Esophagus squamous epithelium (tissue), 5 donors: Measurements from ENCODE around the gene DTX1. TPM values are rescaled to one million over a fixed set of nuclear protein-coding genes. Genes with fewer than 3 reads are reported as not detected.

Source experiments
- DNase-seq: peaks from one replicate; lab custom pipeline; 2025; lab: John Stamatoyannopoulos, UW
- H3K27ac ChIP-seq, 4 donors: fragments of 200-600 bp; sonication (generic); one replicate each; pipeline ENCODE4 v1.5.1; 2016 to 2019; ENCODE audit warnings: mild to moderate bottlenecking in 1 of 4
- H3K27me3 ChIP-seq, 4 donors: fragments of 200-600 bp; sonication (generic); 1 replicate in 3 of 4; 2 replicates in 1 of 4; pipeline versions ENCODE4 v1.5.1 to v1.6.0; 2017 to 2021; ENCODE audit warnings: antibody characterized with exemption in 1 of 4
- H3K36me3 ChIP-seq, 3 donors: fragments of 200-600 bp; sonication (generic); one replicate each; pipeline ENCODE4 v1.5.1; 2016 to 2019
- H3K4me1 ChIP-seq, 3 donors: fragments of 200-600 bp; sonication (generic); one replicate each; pipeline ENCODE4 v1.5.1; 2017 to 2019
- H3K4me3 ChIP-seq, 4 donors: fragments of 200-600 bp; sonication (generic); 1 replicate in 3 of 4; 2 replicates in 1 of 4; pipeline ENCODE4 v1.5.1; 2016 to 2019; ENCODE audit warnings: mild to moderate bottlenecking in 2 of 4, moderate library complexity in 1 of 4
- H3K9me3 ChIP-seq, 3 donors: fragments of 200-600 bp; sonication (generic); one replicate each; pipeline ENCODE4 v1.5.1; 2016 to 2019
- CTCF ChIP-seq, 6 experiments: fragments of 450-650 bp in 4 of 6; fragments of 200-600 bp in 2 of 6; sonication (generic) in 2 of 6; IDR thresholded peaks; one replicate each; pipeline ENCODE4 v1.5.1; 2016 to 2019; ENCODE audit warnings: antibody characterized with exemption in 6 of 6, mild to moderate bottlenecking in 4 of 6, moderate library complexity in 4 of 6
- POLR2A ChIP-seq, 4 donors: fragments of 450-650 bp; IDR thresholded peaks; one replicate each; pipeline ENCODE4 v1.6.1; 2017; ENCODE audit warnings: antibody characterized with exemption in 4 of 4, mild to moderate bottlenecking in 4 of 4, moderate library complexity in 3 of 4
- WGBS, 2 donors: methylation state at CpG; one replicate each; pipeline ENCODE4 v1.1.5; 2018; 5-methylcytosine and 5-hydroxymethylcytosine counted together
- intact Hi-C: fragments of 100-400 bp; cut with DNase I; formaldehyde crosslinking; loops from one replicate; pipeline ENCODE4 v1.15.0; 2022
- total RNA-seq, 4 donors: library from RNA; depleted of rRNA; stranded (reverse); fragments of >200 nt; gene quantifications; one replicate each; pipeline ENCODE4 v1.1.0, GENCODE V29; 2016
- donor health status: DM: yes; HTN: yes; CAD: no.

The DTX1 gene
- total RNA-seq, 4 donors from 2014 or later = 0.49 to 4.8 (median 1.8) TPM

- WGBS, 2 donors = 18 to 44% methylated on average over 11 to 17 of the region's 31 CpGs
- no peaks in the 10 kb centered on the region for H3K9me3 ChIP-seq
- H3K4me1 ChIP-seq = peaks cover 0 to 14% (median 0%) of the 10 kb centered on the region in 3 donors
- intact Hi-C loops = loop anchor here (5.0 kb wide), 1 partner anchor 41 kb away; no protein-coding TSS in a partner anchor
- peaks cover 0 to 53% (median 0%) of the 10 kb centered on the region in 4 donors for H3K27me3 ChIP-seq
- TF ChIP-seq CTCF (IDR thresholded peaks at IDR 0.05) (no peak), POLR2A (IDR thresholded peaks at IDR 0.05) (no peak)
- H3K27ac ChIP-seq = no peak overlapping the region
- no peak for DNase-seq
- no peaks in the 10 kb centered on the region for H3K36me3 ChIP-seq
- peak overlapping the region in 1 of 4 donors; percentile 1 for H3K4me3 ChIP-seq
Measured at GRCh38 chr12:113092607-113093408, 36.3 kb downstream of the DTX1 start.

GRCh38 chr12:113093409-113094101 lies 37.0 kb downstream of the DTX1 start:
- intact Hi-C loops = loop anchor here (5.0 kb wide), 1 partner anchor 41 kb away; no protein-coding TSS in a partner anchor
- no peaks in the 10 kb centered on the region for H3K9me3 ChIP-seq
- peaks cover 0 to 48% (median 0%) of the 10 kb centered on the region in 4 donors for H3K27me3 ChIP-seq
- peak overlapping the region in 1 of 4 donors; percentile 5 for H3K27ac ChIP-seq
- no peak for DNase-seq
- no peaks in the 10 kb centered on the region for H3K36me3 ChIP-seq
- H3K4me1 ChIP-seq = peaks cover 0 to 21% (median 4%) of the 10 kb centered on the region in 3 donors
- peak overlapping the region in 1 of 4 donors; percentile 1 for H3K4me3 ChIP-seq
- 67 to 70% methylated on average over 9 to 10 of the region's 32 CpGs for WGBS, 2 donors
- TF ChIP-seq POLR2A (IDR thresholded peaks at IDR 0.05) (no peak), CTCF (IDR thresholded peaks at IDR 0.05) (no peak)

GRCh38 chr12:113094738-113095137 lies 38.2 kb downstream of the DTX1 start:
- WGBS, 2 donors = 84 to 94% methylated on average over 6 to 12 of the region's 16 CpGs
- TF ChIP-seq POLR2A (IDR thresholded peaks at IDR 0.05) = no peak
- no peak for TF ChIP-seq CTCF (IDR thresholded peaks at IDR 0.05)
- H3K9me3 ChIP-seq = no peaks in the 10 kb centered on the region
- H3K36me3 ChIP-seq = peaks cover 0 to 5% (median 0%) of the 10 kb centered on the region in 3 donors
- no peak overlapping the region for H3K27ac ChIP-seq
- H3K4me3 ChIP-seq = no peak overlapping the region
- DNase-seq = no peak
- peaks cover 0 to 41% (median 0%) of the 10 kb centered on the region in 4 donors for H3K27me3 ChIP-seq
- peaks cover 0 to 27% (median 7%) of the 10 kb centered on the region in 3 donors for H3K4me1 ChIP-seq
- intact Hi-C loops = loop anchor here (5.0 kb wide), 1 partner anchor 42 kb away; no protein-coding TSS in a partner anchor

GRCh38 chr12:113095405-113095804 lies 38.9 kb downstream of the DTX1 start:
- Histone ChIP-seq H3K27me3 (peaks cover 0 to 34% (median 0%) of the 10 kb centered on the region in 4 donors), H3K9me3 (no peaks in the 10 kb centered on the region), H3K36me3 (peaks cover 0 to 11% (median 0%) of the 10 kb centered on the region in 3 donors), H3K27ac (no peak overlapping the region), H3K4me3 (no peak overlapping the region), H3K4me1 (peaks cover 0 to 27% (median 7%) of the 10 kb centered on the region in 3 donors)
- intact Hi-C loops = no loop called here
- TF ChIP-seq POLR2A (IDR thresholded peaks at IDR 0.05) (no peak), CTCF (IDR thresholded peaks at IDR 0.05) (no peak)
- DNase-seq = no peak
- 51 to 62% methylated on average over 6 of the region's 6 CpGs for WGBS, 2 donors
